GM18861 (cell line): ENCODE measurements around the gene P2RY8.
"Not testable (repeated sequence)": the region's sequence is repeated elsewhere in the genome, so short reads cannot be mapped to it uniquely, and the experiment has no call there.

Experiments
- ATAC-seq: cut with Tn5 transposase; IDR thresholded peaks from one replicate; pipeline ENCODE4 v1.9.1; 2021; ENCODE audit not compliant: unreplicated experiment

Gene P2RY8

DNA sequence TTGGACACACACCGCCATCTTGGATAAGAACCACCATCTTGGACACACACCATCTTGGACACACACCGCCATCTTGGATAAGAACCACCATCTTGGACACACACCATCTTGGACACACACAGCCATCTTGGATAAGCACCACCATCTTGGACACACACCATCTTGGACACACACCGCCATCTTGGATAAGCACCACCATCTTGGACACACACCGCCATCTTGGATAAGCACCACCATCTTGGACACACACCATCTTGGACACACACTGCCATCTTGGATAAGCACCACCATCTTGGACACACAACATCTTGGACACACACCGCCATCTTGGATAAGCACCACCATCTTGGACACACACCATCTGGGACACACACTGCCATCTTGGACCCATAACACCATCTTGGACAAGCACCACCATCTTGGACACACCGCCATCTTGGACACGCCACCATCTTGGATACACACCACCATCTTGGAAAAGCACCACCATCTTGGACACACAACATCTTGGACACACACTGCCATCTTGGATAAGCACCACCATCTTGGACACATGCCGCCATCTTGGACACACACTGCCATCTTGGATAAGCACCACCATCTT, 88.9 kb downstream of the P2RY8 start:
- not testable (repeated sequence) for ATAC-seq

DNA sequence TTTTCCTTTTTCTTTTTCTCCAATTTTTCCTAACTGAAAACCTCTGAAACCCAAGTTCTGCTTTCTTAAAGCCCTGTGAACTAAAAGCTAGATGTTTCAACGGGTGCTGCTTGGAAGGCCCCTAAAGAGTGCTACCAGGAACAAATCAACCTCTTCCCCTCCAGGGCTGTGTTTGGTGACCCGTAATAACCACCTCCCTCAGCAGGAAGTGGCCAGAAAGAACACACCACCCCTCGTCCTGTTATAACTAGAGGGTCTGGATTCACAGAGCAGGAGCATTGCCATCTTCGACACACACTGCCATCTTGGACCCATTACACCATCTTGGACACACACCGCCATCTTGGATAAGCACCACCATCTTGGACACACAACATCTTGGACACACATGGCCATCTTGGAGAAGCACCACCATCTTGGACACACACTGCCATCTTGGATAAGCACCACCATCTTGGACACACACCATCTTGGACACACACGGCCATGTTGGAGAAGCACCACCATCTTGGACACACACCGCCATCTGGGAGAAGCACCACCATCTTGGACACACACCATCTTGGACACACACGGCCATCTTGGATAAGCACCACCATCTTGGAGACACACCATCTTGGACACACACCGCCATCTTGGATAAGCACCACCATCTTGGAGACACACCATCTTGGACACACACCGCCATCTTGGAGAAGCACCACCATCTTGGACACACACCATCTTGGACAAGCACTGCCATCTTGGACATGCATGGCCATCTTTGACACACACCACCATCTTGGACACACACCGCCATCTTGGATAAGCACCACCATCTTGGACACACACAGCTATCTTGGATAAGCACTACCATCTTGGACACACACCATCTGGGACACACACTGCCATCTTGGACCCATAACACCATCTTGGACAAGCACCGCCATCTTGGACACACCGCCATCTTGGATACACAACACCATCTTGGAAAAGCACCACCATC, 89.7 kb downstream of the P2RY8 start:
- peak; percentile 50 for ATAC-seq

DNA sequence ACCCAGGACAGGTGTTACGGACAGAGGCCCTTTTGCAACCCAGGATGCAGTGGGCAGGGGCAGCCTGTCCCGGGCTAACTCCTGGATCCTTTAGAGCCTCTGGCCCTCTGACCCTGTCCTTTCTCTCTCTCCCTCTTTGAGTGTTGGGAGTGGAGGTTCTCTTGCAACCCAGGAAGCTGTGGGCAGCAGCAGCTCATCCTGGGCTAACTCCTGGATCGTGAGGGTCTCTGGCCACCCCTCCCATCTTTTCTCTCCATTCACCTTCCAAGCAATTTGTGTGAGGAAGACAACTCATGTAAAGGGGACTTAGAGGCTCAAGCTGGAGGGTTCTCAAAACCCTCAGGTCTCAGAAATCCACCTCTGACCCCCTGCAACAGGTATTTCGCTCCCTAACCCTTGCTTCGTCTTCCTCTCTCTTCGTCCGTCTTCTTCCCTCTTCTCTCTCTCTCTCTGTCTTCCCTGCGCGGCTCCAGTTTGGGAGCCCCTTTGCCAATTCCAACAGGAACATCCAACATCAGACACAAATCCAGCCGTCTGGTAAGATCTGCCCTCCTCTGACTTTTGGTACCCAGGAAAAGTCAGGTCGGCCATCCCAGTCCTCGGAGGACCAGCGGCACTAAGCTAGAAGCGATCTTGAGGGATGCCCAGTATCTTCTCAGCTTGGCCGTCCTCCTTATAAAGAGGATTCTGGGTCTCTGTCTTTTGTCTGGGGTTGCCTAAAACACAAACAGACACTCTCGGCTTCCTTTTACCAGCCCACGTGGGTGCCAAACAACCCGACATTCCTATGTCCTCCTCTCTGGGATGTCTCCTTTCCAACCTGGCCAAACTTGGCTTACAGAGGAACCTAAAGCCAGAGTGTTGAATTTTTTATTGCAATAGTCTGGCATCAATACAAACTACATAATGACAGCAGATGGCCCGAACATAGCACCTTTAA, 92.2 kb downstream of the P2RY8 start:
- ATAC-seq, result no peak

DNA sequence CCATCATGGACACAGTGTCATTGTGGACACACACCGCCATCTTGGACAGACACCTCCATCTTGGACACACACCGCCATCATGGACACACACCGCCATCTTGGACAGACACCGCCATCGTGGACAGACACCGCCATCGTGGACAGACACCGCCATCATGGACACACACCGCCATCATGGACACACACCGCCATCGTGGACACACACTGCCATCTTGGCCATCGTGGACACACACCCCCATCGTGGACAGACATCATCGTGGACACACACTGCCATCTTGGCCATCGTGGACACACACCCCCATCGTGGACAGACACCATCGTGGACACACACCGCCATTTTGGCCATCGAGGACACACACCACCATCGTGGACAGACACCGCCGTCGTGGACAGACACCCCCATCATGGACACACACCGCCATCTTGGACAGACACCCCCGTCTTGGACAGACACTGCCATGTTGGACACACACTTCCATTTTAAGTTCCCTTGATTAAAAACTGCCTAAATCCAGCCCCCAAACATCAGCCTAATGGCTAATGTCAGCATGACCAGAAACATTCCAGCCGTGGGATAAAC, 93.4 kb downstream of the P2RY8 start:
- ATAC-seq, result no peak

DNA sequence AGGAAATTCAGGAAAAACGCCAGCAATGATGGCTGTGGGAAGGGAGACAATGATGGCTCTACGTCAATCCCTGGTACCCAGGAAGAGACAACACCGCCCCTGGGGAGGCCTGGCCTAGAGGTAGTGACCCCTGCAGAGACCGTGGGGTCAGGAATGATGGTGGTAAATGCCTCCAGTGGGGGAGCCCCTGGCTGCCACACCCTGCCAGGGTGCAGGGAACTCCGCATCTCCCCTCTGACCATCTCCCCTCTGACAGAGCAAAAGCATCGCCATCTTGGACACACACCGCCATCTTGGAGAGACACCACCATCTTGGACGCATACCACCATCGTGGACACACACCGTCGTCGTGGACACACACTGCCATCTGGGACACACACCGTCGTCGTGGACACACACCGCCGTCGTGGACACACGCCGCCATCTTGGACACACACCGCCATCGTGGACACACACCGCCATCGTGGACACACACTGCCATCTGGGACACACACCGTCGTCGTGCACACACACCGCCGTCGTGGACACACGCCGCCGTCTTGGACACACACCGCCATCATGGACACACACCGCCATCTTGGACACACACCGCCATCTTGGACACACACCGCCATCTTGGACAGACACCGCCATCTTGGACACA, 94.1 kb downstream of the P2RY8 start:
- no peak for ATAC-seq

DNA sequence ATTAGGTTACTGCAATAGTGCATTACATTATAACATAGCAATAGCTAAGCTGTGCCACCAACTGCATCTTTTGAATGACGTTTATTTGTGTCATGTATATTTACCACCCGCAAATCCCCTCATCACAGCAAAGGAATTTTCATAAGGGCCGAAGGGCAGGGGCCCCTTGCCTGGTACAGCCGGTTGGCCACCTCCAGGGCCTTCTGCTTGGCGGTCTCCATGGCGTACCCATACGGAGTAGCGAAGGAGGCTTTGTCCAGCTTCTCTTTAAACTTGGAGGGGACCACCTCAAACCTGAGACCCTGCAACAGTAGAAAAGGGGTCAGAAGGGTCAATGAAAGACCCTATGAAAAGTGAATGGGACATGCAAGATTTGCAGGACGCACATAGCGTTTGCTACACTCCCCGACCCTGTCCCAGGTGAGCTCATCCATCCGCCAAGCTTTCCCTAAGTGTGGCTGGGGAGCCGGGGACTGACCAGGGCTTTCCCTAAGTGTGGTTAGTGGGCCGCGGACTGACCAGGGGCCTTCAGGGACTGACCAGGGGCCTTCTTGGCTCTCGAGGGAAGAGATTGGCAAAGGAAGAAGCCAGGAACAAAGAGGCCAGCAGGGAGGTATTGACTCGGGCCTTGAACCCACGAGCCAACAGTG, 94.8 kb downstream of the P2RY8 start:
- no peak for ATAC-seq

DNA sequence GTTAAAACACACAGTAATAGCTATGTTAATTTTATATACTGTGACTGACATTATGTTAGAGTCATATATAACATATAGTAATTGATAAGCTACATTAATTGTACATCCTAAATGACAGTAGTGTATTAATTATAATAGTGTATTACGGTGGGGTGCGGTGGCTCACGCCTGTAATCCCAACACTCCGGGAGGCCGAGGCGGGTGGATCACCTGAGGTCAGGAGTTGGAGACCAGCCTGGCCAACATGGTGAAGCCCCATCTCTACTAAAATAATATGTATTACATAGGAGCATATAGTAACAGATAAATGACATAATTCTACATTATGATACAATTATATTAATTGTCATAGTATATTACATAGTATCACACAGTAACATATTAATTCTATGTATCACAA, 96.5 kb downstream of the P2RY8 start:
- ATAC-seq, result no peak

DNA sequence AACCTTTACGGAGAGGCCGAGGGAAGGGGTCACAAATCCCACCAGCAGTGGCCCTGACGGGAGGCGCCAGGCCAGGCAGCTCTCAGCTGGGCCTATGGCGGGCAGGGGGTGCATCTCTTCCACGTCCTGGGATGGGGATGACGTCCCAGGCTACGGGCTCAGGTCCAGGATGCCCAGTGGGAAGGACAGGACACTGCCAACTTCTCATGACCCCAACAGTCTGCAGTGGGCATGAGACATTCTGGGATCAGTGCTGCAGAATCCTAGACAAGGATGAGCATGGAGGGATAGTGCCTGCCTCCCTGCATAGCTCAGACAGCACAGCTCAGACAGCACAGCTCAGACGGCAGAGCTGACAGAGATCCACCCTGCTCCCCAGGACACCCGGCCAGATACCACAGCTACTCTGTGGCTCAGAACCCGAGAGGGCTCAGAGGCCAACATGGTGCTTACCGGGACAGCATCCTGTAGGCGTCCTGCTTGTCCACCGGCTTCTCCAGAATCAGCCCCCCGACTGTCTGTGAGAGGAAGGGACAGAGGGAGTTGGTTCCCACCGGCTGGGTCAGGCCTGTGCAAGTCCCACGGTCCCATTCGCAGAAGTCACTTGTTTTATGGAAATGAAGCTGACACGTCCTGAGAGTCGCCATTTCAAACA, 101.6 kb downstream of the P2RY8 start:
- no peak for ATAC-seq

DNA sequence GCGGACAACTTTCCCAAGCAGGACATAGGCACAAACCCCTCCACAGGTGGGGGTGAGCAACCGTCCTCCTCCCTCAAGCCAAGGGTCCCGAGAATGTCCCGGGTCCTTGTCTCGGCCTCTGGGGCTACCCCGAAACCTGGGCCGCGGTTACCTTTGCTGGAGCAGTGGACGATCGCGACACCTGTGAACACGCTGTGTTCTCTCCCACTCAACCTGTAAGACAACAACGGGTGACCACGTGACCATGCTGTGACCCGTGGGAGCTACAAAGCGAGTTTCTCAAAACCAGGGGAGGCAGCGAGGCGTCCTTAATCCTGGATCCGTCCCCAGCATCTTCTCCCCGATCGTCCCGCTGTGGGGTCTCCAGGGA, 102.1 kb downstream of the P2RY8 start:
- ATAC-seq, result no peak

DNA sequence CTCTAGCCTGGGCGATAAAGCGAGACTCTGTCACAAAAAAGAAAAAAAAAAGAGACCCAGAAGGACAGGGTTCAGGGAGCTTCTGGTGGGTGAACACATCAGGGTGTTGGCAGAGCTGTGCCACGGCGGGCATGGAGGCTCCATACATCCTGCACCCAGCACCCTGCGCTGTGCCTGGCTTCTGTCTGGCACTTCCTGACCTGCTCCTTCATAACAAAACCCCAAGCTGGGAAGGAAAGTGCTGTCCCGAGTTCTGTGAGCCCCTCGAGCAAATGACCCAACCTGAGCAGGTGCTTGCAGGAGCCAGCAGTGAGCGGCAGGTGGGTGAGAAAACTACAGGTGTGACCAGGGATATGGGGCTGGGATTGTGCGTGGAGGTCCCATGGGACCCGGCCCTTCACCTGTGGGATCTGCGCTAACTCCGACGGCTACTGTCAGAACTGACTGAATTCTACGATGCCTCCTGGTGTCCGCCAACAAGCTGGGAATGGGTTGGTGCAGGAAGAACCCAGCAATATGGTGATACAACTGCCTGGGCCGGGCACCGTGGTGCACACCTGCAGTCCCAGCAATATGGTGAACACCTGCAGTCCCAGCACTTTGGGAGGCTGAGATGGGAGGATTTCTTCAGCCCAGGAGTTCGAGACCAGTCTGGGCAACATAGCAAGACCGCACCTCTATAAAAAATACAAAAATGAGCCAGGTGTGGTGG, 103.2 kb downstream of the P2RY8 start:
- ATAC-seq, result no peak

DNA sequence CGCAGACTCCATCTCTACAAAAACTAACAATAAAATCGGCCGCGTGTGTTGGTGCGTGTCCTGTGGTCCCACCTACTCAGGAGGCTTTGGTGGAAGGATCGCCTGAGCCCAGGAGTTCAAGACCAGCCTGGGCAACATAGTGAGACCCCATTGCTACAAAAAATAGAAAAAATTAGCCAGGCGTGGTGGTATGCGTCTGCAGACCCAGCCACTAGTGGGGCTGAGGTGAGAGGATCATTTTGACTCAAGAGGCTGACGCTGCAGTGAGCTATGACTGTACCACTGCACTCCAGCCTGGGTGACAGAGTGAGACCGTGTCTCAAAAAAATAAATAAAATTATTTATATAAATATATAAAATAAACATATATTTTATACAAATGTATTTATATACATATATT, 106.5 kb downstream of the P2RY8 start:
- ATAC-seq, result no peak

DNA sequence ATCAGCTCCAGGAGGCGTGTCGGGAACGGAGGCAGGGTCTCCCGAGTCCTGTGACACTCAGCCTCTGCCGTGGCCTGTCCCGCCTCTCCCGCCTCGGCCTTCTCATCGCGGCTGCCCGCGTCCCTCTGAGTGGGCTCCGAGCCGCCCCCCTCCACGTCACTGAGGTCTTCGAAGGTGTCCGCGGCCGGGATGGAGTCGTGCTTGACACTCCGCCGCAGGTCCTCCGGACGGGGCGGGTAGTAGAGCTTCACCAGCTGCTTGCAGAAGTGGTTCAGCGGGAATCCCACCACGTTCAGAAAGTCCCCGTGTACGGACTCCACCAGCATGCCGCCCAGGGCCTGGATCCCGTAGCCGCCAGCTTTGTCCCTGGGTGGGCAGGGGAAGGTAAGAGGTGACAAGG, 109.2 kb downstream of the P2RY8 start:
- ATAC-seq, result no peak

DNA sequence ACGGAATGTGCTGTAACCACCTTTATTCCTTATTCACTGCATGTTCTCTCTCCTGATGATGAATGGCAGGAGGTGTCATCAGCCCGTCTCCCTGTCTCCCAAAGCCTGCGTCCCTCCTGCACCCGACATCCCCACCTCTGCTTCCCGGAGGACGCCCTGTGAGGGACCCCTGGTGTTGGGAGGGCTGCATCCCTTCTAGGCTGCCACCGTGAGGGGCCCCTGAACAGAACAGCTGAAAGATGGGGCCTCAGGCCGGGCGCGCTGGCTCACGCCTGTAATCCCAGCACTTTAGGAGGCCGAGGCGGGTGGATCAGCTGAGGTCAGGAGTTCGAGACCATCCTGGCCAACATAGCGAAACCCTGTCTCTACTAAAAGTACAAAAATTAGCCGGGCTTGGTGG, 110.7 kb downstream of the P2RY8 start:
- ATAC-seq, result not testable (repeated sequence)

DNA sequence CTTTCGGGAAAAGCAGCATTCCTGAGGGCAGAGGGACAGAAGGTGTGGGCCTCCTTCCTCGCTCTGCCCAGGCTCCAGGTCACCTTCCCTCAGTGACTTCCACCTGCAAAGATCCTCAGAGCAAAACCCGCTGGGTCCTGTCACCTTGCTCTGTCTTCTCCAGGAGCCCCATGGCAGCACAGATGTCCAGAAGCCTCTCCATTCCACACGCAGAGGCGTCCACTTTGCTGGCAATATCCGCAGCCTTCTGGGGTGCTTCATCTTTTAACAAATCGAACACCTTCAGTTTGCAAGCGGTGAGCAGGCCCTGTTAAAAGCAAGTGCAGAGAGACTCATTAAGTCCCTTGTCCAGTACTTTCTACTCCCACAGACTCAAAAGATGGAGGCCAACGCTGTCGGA, 111.6 kb downstream of the P2RY8 start:
- ATAC-seq, result no peak

DNA sequence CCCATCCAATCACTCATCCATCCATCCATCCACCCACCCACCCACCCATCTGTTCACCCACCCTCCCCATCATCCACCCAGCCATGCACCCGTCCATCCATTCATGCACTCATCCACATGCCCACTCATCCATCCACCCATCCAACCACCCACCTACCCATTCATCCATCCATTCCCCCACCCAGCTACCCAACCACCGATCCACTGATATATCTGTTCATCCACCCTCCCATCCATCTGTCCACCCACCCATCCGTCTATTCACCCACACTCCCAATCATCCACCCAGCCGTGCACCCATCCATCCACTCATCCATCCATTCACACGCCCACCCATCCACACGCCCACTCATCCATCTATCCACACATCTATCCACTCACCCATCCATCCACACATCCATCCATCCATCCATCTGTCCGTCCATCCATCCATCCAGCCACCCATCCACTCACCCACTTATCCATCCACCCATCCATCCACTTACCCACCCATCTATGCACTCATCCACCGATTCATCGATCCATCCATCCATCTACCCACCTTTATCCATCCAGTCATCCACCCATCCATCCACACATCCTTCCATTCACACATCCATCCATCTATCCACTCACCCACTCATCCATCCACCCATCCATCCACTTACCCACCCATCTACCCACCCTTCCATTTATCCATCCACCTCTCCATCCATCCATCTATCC, 112.7 kb downstream of the P2RY8 start:
- ATAC-seq, result no peak

DNA sequence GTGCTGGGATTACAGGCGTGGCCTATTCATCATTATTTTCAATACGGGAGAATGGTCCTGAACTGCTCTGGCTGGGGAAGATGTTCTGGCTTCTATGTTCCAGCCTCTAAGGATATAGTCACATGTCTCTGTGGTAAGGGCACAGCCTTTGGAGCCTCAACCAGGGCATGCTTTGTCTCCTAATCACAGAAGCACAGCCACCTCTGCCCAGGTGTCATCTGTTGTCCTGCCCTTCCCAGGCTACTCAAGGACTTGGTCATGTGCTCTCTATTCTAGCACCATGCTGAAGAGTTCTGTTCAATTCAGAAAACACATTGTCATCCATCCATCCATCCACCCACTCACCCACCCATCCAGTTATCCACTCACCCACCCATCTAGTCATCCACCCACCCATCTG, 113.8 kb downstream of the P2RY8 start:
- no peak for ATAC-seq

DNA sequence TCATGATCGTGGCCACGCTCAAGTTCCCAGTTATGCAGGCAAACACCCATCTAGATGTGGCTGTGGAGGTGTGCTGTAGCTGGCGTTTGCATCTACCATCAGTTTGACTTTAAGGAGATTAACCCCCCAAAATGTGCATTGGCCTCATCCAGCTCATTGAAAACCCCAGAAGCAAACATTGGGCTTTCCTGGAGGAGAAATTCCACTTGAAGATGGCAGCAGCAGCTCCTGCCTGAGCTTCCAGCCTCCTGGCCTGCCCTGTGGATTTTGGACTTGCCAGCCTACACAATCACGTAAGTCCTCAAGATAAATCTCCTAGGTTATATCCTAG, 114.9 kb downstream of the P2RY8 start:
- no peak for ATAC-seq

DNA sequence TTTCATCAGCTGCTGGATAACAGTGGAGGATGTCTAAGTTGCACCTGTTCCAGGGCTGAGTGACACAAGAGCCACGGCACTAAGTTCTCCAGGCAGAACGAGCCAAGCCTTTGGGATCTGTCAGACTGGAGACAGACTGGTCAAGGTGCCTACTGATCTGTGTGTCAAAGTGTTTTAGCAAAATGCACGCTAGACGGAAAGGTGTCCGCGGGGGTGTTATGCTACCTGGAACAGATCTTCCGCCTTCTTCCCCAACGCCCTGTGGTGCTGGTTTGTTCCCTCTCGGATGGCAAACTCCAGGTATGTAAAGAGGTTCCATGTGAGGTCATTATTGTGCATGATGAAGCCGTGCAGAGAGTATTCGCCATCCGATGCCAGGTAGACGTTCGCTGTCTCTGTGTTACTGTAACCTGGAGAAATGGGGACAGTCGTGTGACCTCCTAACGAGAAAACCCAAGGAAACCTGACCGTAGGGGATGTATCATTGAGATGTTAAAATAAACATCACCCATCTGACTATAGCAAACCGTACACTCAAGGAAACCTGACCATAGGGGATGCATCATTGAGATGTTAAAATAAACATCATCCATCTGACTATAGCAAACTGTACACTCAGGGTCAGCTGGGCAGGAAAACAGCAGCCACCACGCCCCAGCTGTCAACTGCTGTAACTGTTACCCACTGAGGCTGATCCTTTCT, 115.4 kb downstream of the P2RY8 start:
- no peak for ATAC-seq
